Breast epithelium (tissue), 3 donors: ENCODE measurements around the gene CARD10.

Source experiments
- CTCF ChIP-seq, 3 donors: fragments of 450-650 bp; IDR thresholded peaks; one replicate each; pipeline ENCODE4 v1.5.1; 2016 to 2017; ENCODE audit warnings: antibody characterized with exemption in 3 of 3, mild to moderate bottlenecking in 3 of 3, moderate library complexity in 3 of 3
- POLR2A ChIP-seq: fragments of 450-650 bp; IDR thresholded peaks from one replicate; pipeline ENCODE4 v1.6.1; 2016; ENCODE audit warnings: antibody characterized with exemption, mild to moderate bottlenecking, moderate library complexity
- POLR2AphosphoS5 ChIP-seq, 3 donors: sonication (generic); formaldehyde crosslinking; IDR thresholded peaks; one replicate each; pipeline ENCODE4 v1.6.1; 2017; ENCODE audit warnings: antibody characterized with exemption in 3 of 3

DNA sequence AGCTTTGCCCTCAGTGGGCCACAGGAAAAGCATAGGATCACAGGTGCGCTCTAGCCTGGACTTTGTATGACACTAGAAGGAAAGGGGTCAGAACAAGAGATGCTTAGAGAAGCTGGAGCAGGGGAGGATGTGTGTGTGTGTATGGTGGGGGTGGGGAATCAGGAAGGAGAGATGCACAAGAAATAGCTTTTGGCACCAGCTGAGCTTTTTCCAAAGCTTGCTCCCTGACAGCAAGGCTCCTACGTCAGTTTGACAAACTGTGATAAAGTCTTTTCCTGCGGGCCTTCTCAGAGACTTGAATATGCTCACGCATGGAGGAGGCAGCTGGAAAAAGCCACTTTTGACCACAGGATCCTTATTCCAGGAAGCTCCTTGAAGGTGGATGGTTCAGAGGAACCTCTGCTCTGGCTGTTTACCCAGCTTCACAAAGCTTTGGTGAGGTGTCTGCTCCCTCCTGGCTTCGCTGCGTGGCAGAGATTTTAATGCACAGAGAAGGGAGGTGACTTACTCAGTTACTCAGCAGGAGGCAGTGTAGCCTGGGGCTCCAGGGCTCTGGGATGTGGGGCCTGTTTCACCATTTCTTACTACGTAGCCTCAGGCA, 45.0 kb upstream of the CARD10 start:
- TF ChIP-seq POLR2A (no peak), POLR2AphosphoS5 (IDR thresholded peaks at IDR 0.05) (no peak), CTCF (IDR thresholded peaks at IDR 0.05) (no peak)
